Vagina (tissue), 2 donors: ENCODE measurements around the gene RIIAD1.
"Not testable (repeated sequence)": the region's sequence is repeated elsewhere in the genome, so short reads cannot be mapped to it uniquely, and the experiment has no call there.

ENCODE experiments used
- CTCF ChIP-seq, 3 experiments: fragments of 450-650 bp in 2 of 3; fragments of 200-600 bp in 1 of 3; sonication (generic) in 1 of 3; IDR thresholded peaks; one replicate each; pipeline ENCODE4 v1.5.1; 2017 to 2019; ENCODE audit warnings: antibody characterized with exemption in 3 of 3, mild to moderate bottlenecking in 2 of 3, moderate library complexity in 2 of 3
- POLR2A ChIP-seq, 2 donors: fragments of 450-650 bp; IDR thresholded peaks; one replicate each; pipeline ENCODE4 v1.6.1; 2017; ENCODE audit warnings: antibody characterized with exemption in 2 of 2, mild to moderate bottlenecking in 2 of 2, moderate library complexity in 2 of 2

DNA sequence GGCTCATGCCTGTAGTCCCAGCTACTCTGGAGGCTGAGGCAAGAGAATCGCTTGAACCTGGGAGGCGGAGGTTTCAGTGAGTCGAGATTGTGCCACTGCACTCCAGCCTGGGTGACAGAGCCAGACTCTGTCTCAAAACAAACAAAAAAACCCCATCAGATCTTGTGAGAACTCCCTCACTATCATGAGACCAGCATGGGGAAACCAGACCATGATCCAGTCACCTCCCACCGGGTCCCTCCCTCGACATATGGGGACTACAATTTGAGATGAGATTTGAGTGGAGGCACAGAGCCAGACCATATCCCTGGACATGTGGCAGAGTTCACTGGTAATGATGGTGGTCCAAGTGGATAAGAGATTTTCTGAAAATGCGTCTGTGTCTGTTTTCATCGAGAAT, 38.4 kb upstream of the RIIAD1 start:
- not testable (repeated sequence) for TF ChIP-seq CTCF, POLR2A (IDR thresholded peaks at IDR 0.05)
